Neural progenitor cell (in vitro differentiated cells): Measurements from ENCODE around the gene SEMA4G. TPM values are rescaled to one million over a fixed set of nuclear protein-coding genes. Genes with fewer than 3 reads are reported as not detected.

ENCODE experiments used
- DNase-seq: peaks from one replicate; pipeline ENCODE4 v3.0.0-alpha.2; 2016; ENCODE audit warnings: low spot score
- H2AFZ ChIP-seq: fragments of 200-600 bp; sonication (generic); replicated peaks from 2 replicates; pipeline ENCODE4 v1.6.1; 2016; ENCODE audit warnings: antibody characterized with exemption
- H3F3A ChIP-seq: fragments of 200-600 bp; sonication (generic); 2 replicates; pipeline ENCODE4 v1.6.1; 2016; ENCODE audit warnings: antibody characterized with exemption, low read depth
- H3K27ac ChIP-seq: fragments of 200-600 bp; sonication (generic); 2 replicates; pipeline ENCODE4 v1.5.1; 2016; ENCODE audit warnings: mild to moderate bottlenecking
- H3K27me3 ChIP-seq: fragments of 200-600 bp; sonication (generic); 2 replicates; pipeline ENCODE4 v1.6.1; 2016; ENCODE audit warnings: mild to moderate bottlenecking, moderate library complexity
- H3K36me3 ChIP-seq: fragments of 200-600 bp; sonication (generic); 2 replicates; pipeline ENCODE4 v1.5.1; 2016
- H3K4me1 ChIP-seq: fragments of 200-600 bp; sonication (generic); 2 replicates; pipeline ENCODE4 v1.6.1; 2016; ENCODE audit warnings: mixed run types
- H3K4me2 ChIP-seq: fragments of 200-600 bp; sonication (generic); 2 replicates; pipeline ENCODE4 v1.6.1; 2016
- H3K4me3 ChIP-seq: fragments of 200-600 bp; sonication (generic); 2 replicates; pipeline ENCODE4 v1.5.1; 2016
- H3K79me2 ChIP-seq: fragments of 200-600 bp; sonication (generic); 2 replicates; pipeline ENCODE4 v1.6.1; 2016; ENCODE audit warnings: low read depth
- H3K9ac ChIP-seq: fragments of 200-600 bp; sonication (generic); 2 replicates; pipeline ENCODE4 v1.6.1; 2016
- H3K9me3 ChIP-seq: fragments of 200-600 bp; sonication (generic); 2 replicates; pipeline ENCODE4 v1.5.1; 2016; ENCODE audit warnings: low read depth
- H4K20me1 ChIP-seq: fragments of 200-600 bp; sonication (generic); 2 replicates; pipeline ENCODE4 v1.6.1; 2016; ENCODE audit warnings: low read depth
- H3K27ac Mint-ChIP-seq: 3 replicates; pipeline ENCODE4 v1.8.0; 2021; ENCODE audit warnings: mixed read lengths
- H3K27me3 Mint-ChIP-seq: 2 replicates; pipeline ENCODE4 v1.8.0; 2022; ENCODE audit warnings: low read depth, mild to moderate bottlenecking, inconsistent platforms, moderate library complexity, mixed read lengths; ENCODE audit not compliant: insufficient read depth
- H3K36me3 Mint-ChIP-seq: 3 replicates; pipeline ENCODE4 v1.8.0; 2021; ENCODE audit warnings: mixed read lengths
- H3K4me1 Mint-ChIP-seq: 3 replicates; pipeline ENCODE4 v1.8.0; 2021; ENCODE audit warnings: mixed read lengths
- H3K4me3 Mint-ChIP-seq: 3 replicates; pipeline ENCODE4 v1.8.0; 2021; ENCODE audit warnings: mild to moderate bottlenecking, moderate library complexity, mixed read lengths
- H3K9me3 Mint-ChIP-seq: 3 replicates; pipeline ENCODE4 v1.8.0; 2020; ENCODE audit warnings: mixed read lengths
- EZH2 ChIP-seq: fragments of 200-600 bp; sonication (generic); IDR thresholded peaks from 2 replicates; pipeline ENCODE4 v1.6.1; 2017; ENCODE audit warnings: antibody characterized with exemption, mild to moderate bottlenecking, moderate library complexity
- EZH2phosphoT487 ChIP-seq: fragments of 200-600 bp; sonication (generic); IDR thresholded peaks from 2 replicates; pipeline ENCODE4 v1.6.1; 2017; ENCODE audit warnings: antibody characterized with exemption
- total RNA-seq: library from RNA; depleted of rRNA; stranded (reverse); fragments of >200 nt; gene quantifications from 2 replicates; pipeline ENCODE4 v1.2.3, GENCODE V29; 2015; ENCODE audit warnings: low replicate concordance
- TF ChIP-seq, protein P1 (sequence below): fragments of 200-600 bp; sonication (generic); IDR thresholded peaks from 2 replicates; pipeline ENCODE4 v1.5.1; 2017; ENCODE audit warnings: antibody characterized with exemption, mild to moderate bottlenecking

SEMA4G gene
- total RNA-seq, 1 donor from 2014 or later = 2.3 TPM

DNA sequence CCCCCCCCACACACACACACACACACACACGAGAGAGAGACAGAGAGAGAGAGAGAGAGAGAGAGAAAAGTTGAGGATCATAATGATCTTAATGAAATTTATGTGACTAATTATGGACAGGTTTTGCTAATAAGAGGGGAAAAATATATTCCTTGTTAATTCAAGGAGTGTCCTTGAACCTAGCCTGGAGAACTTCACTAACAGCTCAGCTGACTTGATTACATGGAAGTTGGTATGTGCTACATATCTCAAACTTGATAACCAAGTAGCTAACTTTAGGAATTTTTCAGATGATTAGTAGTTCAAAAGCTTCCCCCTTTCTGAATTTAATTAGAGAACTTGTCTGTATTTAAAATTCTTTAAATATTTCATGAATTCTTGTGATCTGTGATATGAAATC, 41.3 kb upstream of the SEMA4G start:
- DNase-seq = no peak
- H3K27me3 ChIP-seq = no peaks in the 10 kb centered on the region
- no peak overlapping the region for H3K27ac ChIP-seq
- TF ChIP-seq EZH2phosphoT487 = no peak
- TF ChIP-seq, protein P1, sequence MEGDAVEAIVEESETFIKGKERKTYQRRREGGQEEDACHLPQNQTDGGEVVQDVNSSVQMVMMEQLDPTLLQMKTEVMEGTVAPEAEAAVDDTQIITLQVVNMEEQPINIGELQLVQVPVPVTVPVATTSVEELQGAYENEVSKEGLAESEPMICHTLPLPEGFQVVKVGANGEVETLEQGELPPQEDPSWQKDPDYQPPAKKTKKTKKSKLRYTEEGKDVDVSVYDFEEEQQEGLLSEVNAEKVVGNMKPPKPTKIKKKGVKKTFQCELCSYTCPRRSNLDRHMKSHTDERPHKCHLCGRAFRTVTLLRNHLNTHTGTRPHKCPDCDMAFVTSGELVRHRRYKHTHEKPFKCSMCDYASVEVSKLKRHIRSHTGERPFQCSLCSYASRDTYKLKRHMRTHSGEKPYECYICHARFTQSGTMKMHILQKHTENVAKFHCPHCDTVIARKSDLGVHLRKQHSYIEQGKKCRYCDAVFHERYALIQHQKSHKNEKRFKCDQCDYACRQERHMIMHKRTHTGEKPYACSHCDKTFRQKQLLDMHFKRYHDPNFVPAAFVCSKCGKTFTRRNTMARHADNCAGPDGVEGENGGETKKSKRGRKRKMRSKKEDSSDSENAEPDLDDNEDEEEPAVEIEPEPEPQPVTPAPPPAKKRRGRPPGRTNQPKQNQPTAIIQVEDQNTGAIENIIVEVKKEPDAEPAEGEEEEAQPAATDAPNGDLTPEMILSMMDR = no peak
- TF ChIP-seq EZH2 = no peak
- H4K20me1 ChIP-seq = peaks cover 4% of the 10 kb centered on the region
- no peak overlapping the region for H3K4me2 ChIP-seq
- Mint-ChIP-seq H3K27me3 (no peaks in the 10 kb centered on the region), H3K36me3 (peaks cover 29% of the 10 kb centered on the region), H3K4me1 (no peaks in the 10 kb centered on the region), H3K4me3 (no peak overlapping the region), H3K9me3 (no peaks in the 10 kb centered on the region), H3K27ac (no peak overlapping the region)
- no peaks in the 10 kb centered on the region for H3K79me2 ChIP-seq
- no peak overlapping the region for H3K4me3 ChIP-seq
- no peak overlapping the region for H2AFZ ChIP-seq
- H3K36me3 ChIP-seq = peaks cover 21% of the 10 kb centered on the region
- H3F3A ChIP-seq = peaks cover 12% of the 10 kb centered on the region
- no peaks in the 10 kb centered on the region for H3K4me1 ChIP-seq
- no peak overlapping the region for H3K9ac ChIP-seq
- no peaks in the 10 kb centered on the region for H3K9me3 ChIP-seq

DNA sequence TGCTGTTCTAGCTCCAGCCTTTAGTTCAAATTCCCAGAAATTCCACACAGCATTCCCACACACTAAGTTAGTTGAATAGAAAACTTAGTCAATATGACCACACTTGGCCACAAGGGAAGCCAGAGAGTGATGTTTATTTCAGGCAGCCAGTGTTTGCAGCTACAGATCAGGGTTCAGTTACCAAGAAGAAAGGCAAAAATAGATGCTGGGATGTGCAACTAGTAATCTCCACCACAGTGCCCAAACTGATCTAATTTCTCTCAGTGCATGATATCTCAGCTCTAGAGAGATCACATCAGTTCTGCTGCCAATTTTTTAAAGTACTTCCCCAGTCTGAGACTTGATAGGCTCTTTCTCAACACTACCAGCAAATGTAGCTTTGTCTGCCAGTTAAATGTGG, 38.9 kb upstream of the SEMA4G start:
- H3K9me3 ChIP-seq = no peaks in the 10 kb centered on the region
- H3K4me1 ChIP-seq = no peaks in the 10 kb centered on the region
- Mint-ChIP-seq H3K36me3 (peaks cover 29% of the 10 kb centered on the region), H3K4me1 (no peaks in the 10 kb centered on the region), H3K9me3 (no peaks in the 10 kb centered on the region), H3K27me3 (no peaks in the 10 kb centered on the region), H3K27ac (no peak overlapping the region), H3K4me3 (no peak overlapping the region)
- H3F3A ChIP-seq = peaks cover 7% of the 10 kb centered on the region
- no peak for DNase-seq
- H3K36me3 ChIP-seq = peaks cover 22% of the 10 kb centered on the region
- H2AFZ ChIP-seq = no peak overlapping the region
- no peak overlapping the region for H3K27ac ChIP-seq
- no peaks in the 10 kb centered on the region for H3K27me3 ChIP-seq
- H3K4me2 ChIP-seq = no peak overlapping the region
- H3K4me3 ChIP-seq = no peak overlapping the region
- H3K9ac ChIP-seq = no peak overlapping the region
- no peaks in the 10 kb centered on the region for H4K20me1 ChIP-seq
- TF ChIP-seq EZH2 (no peak), EZH2phosphoT487 (no peak)
- TF ChIP-seq, protein P1 = peak; percentile 9
- no peaks in the 10 kb centered on the region for H3K79me2 ChIP-seq

DNA sequence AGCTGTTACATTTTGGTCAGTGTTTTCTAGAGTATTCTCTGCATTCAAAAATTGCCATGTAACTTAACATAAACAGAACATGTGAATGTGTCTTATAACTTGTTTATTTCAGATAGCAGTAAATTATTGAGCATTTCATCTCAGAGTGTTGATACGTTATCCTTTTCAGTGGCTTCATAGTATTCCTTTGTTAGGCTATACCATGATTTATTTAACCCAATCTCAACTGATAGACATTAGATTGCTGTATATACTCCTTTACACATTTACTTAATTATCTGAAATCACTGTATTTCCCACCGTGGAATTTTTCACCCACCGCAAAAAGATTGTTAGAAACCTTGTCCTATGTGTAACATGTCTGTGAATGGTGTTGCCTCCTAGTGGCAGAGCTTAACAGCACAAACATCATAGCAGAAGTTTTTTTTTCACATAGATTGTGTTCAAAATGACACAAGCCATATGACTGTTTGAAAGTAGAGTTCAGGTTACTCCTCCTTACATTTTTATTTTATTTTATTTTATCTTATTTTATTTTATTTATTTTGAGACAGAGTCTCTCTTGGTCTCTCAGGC, 35.1 kb upstream of the SEMA4G start:
- Histone ChIP-seq H3K4me3 (no peak overlapping the region), H3K4me2 (no peak overlapping the region), H3F3A (peaks cover 7% of the 10 kb centered on the region), H3K36me3 (peaks cover 19% of the 10 kb centered on the region), H4K20me1 (no peaks in the 10 kb centered on the region), H3K9ac (no peak overlapping the region), H3K4me1 (no peaks in the 10 kb centered on the region), H3K27ac (no peak overlapping the region), H3K9me3 (no peaks in the 10 kb centered on the region), H2AFZ (no peak overlapping the region), H3K27me3 (no peaks in the 10 kb centered on the region), H3K79me2 (no peaks in the 10 kb centered on the region)
- peaks cover 30% of the 10 kb centered on the region for H3K36me3 Mint-ChIP-seq
- no peak for TF ChIP-seq EZH2phosphoT487
- TF ChIP-seq, protein P1 = peak; percentile 54
- no peak for DNase-seq
- H3K27ac Mint-ChIP-seq = no peak overlapping the region
- H3K4me3 Mint-ChIP-seq = no peak overlapping the region
- no peaks in the 10 kb centered on the region for H3K9me3 Mint-ChIP-seq
- no peaks in the 10 kb centered on the region for H3K4me1 Mint-ChIP-seq
- no peaks in the 10 kb centered on the region for H3K27me3 Mint-ChIP-seq
